Testis (tissue), 3 donors: Measurements from ENCODE around the gene ZBTB46. TPM values are rescaled to one million over a fixed set of nuclear protein-coding genes. Genes with fewer than 3 reads are reported as not detected.

ENCODE experiments used
- DNase-seq: peaks from one replicate; pipeline ENCODE4 v3.0.0-alpha.2; 2019
- H3K27ac ChIP-seq, 2 donors: fragments of 200-600 bp; sonication (generic); one replicate each; pipeline ENCODE4 v1.5.1; 2019
- H3K27me3 ChIP-seq: fragments of 200-600 bp; sonication (generic); one replicate; pipeline ENCODE4 v1.5.1; 2019
- H3K36me3 ChIP-seq: fragments of 200-600 bp; sonication (generic); one replicate; pipeline ENCODE4 v1.5.1; 2017; ENCODE audit warnings: low read depth; ENCODE audit errors: missing control alignments
- H3K4me1 ChIP-seq: fragments of 200-600 bp; sonication (generic); one replicate; pipeline ENCODE4 v1.5.1; 2019
- H3K4me3 ChIP-seq, 2 donors: fragments of 200-600 bp; sonication (generic); one replicate each; pipeline ENCODE4 v1.5.1; 2017 to 2019
- H3K9me3 ChIP-seq: fragments of 200-600 bp; sonication (generic); one replicate; pipeline ENCODE4 v1.5.1; 2017
- POLR2A ChIP-seq: fragments of 450-650 bp; IDR thresholded peaks from one replicate; pipeline ENCODE4 v1.6.1; 2017; ENCODE audit warnings: antibody characterized with exemption, mild to moderate bottlenecking, moderate library complexity
- WGBS, 2 donors: methylation state at CpG; one replicate each; pipeline ENCODE4 v1.1.5; 2018; 5-methylcytosine and 5-hydroxymethylcytosine counted together
- intact Hi-C: fragments of 100-400 bp; cut with DNase I; formaldehyde crosslinking; loops from one replicate; pipeline ENCODE4 v1.15.1; 2023; ENCODE audit warnings: low total_unique reads
- polyA plus RNA-seq: library from polyadenylated mRNA; stranded (reverse); fragments of 350-450 nt; fragmentation: Illumina TruSeq; extraction: RNeasy Lipid Tissue Mini Kit (QIAGEN cat#74804); gene quantifications from one replicate; pipeline ENCODE4 v1.2.3, GENCODE V29; 2014; ENCODE audit warnings: low read depth, low replicate concordance; ENCODE audit not compliant: insufficient read depth
- small RNA-seq, 2 donors: library from RNA; depleted of rRNA; stranded (forward); fragments of <200 nt; gene quantifications; one replicate each; pipeline ENCODE3, GENCODE V24; 2016
- total RNA-seq, 2 donors: library from RNA; depleted of rRNA; stranded (reverse); fragments of >200 nt; gene quantifications; one replicate each; pipeline ENCODE4 v1.2.3, GENCODE V29; 2016
- TF ChIP-seq, protein P1 (sequence below), 3 experiments: fragments of 450-650 bp in 2 of 3; fragments of 200-600 bp in 1 of 3; sonication (generic) in 1 of 3; IDR thresholded peaks; one replicate each; pipeline ENCODE4 v1.5.1; 2016 to 2019; ENCODE audit warnings: antibody characterized with exemption in 3 of 3, mild to moderate bottlenecking in 2 of 3, moderate library complexity in 1 of 3

ZBTB46 gene
- total and polyA plus RNA-seq, 3 donors from 2014 or later, result 5.2 to 15.4 (median 12.5) TPM

DNA sequence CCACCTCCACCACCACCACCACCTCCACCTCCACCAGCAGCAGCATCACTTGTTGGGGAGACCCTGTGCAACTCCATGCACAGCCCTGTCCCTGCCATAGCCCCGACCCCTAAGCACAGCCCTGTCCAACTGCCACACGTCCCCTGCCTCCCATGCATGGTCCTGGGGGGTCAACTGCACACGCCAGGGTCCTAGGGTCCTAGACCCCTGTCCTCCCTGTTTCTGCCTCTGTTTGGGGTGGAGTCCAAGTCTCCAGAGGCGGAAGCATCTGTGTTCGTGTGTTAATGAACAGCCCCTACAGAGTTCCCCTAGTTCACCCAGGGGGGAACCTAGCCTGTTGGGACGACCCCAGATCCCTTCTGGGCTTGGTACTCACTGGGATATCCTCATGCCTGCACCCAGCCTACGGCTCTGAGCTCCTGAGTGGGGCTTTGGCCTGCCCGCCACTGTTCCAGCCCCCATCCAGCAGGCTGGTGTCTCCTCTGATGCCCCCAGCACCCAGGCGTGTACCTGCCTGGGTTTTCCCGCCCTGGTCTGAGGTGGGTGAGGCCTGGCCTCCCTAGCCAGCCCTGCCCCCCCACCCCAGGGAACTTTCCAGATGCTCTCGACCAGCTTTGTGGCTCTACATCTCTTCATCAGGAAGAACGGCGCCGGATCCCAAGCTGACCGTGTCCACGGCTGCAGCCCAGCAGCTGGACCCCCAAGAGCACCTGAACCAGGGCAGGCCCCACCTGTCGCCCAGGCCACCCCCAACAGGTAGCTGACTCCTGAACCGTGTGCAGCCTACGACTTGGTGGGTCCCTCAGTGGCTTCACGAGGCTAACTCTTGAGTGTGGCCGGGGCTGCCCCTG, 137.1 kb downstream of the ZBTB46 start:
- 94 to 95% methylated on average over 13 to 21 of the region's 21 CpGs for WGBS, 2 donors
- H3K36me3 ChIP-seq, result no peaks in the 10 kb centered on the region

More for the DNA sequence above, 137.1 kb downstream of the ZBTB46 start:
- no peak for DNase-seq
- Histone ChIP-seq H3K27me3 (no peaks in the 10 kb centered on the region), H3K9me3 (no peaks in the 10 kb centered on the region), H3K27ac (no peak overlapping the region), H3K4me3 (no peak overlapping the region), H3K4me1 (peaks cover 4% of the 10 kb centered on the region)
- no peak for TF ChIP-seq POLR2A
- TF ChIP-seq, protein P1, sequence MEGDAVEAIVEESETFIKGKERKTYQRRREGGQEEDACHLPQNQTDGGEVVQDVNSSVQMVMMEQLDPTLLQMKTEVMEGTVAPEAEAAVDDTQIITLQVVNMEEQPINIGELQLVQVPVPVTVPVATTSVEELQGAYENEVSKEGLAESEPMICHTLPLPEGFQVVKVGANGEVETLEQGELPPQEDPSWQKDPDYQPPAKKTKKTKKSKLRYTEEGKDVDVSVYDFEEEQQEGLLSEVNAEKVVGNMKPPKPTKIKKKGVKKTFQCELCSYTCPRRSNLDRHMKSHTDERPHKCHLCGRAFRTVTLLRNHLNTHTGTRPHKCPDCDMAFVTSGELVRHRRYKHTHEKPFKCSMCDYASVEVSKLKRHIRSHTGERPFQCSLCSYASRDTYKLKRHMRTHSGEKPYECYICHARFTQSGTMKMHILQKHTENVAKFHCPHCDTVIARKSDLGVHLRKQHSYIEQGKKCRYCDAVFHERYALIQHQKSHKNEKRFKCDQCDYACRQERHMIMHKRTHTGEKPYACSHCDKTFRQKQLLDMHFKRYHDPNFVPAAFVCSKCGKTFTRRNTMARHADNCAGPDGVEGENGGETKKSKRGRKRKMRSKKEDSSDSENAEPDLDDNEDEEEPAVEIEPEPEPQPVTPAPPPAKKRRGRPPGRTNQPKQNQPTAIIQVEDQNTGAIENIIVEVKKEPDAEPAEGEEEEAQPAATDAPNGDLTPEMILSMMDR (IDR thresholded peaks at IDR 0.05), result no peak
- intact Hi-C loops, result no loop called here

Small RNA genes within 50 kb of the gene (small RNA-seq; reads per million reads assigned to genes)
- gene LIME1 (0 to 0.18 reads per million in 2 donors), gene TNFRSF6B (0 reads per million in 2 donors)

Other genes starting within 250 kb of the ZBTB46 start
- 10 to 100 TPM; 31.0 to 33.1 TPM for gene GMEB2, start 204.2 kb downstream of the ZBTB46 start, total RNA-seq
- 20.3 TPM for gene GMEB2, start 204.2 kb downstream of the ZBTB46 start, polyA plus RNA-seq
- 10 to 100 TPM in 1 of 2 donors, 1 to 10 TPM in 1; 8.4 to 16.5 TPM for gene STMN3, start 177.8 kb downstream of the ZBTB46 start, total RNA-seq
- gene STMN3, start 177.8 kb downstream of the ZBTB46 start, polyA plus RNA-seq, result 15.1 TPM
- gene RTEL1, start 173.0 kb downstream of the ZBTB46 start, total RNA-seq, result 10 to 100 TPM; 56.8 to 84.6 TPM
- gene RTEL1, start 173.0 kb downstream of the ZBTB46 start, polyA plus RNA-seq, result 34.2 TPM
- 10 to 100 TPM; 26.2 to 30.5 TPM for gene TNFRSF6B, start 134.6 kb downstream of the ZBTB46 start, total RNA-seq
- gene TNFRSF6B, start 134.6 kb downstream of the ZBTB46 start, polyA plus RNA-seq, result 3.0 TPM
- 10 to 100 TPM; 55.4 to 55.6 TPM for gene ARFRP1, start 123.3 kb downstream of the ZBTB46 start, total RNA-seq
- gene ARFRP1, start 123.3 kb downstream of the ZBTB46 start, polyA plus RNA-seq, result 37.8 TPM
- 10 to 100 TPM; 53.1 to 57.3 TPM for gene ZGPAT, start 123.2 kb downstream of the ZBTB46 start, total RNA-seq
- gene ZGPAT, start 123.2 kb downstream of the ZBTB46 start, polyA plus RNA-seq, result 43.1 TPM
- gene LIME1, start 94.6 kb downstream of the ZBTB46 start, total RNA-seq, result 10 to 100 TPM; 41.4 to 47.4 TPM
- gene LIME1, start 94.6 kb downstream of the ZBTB46 start, polyA plus RNA-seq, result 5.6 TPM
- 100 to 1,000 TPM; 123 to 141 TPM for gene SLC2A4RG, start 91.5 kb downstream of the ZBTB46 start, total RNA-seq
- gene SLC2A4RG, start 91.5 kb downstream of the ZBTB46 start, polyA plus RNA-seq, result 64.4 TPM
- gene ABHD16B, start 30.2 kb upstream of the ZBTB46 start, total RNA-seq, result 10 to 100 TPM; 13.8 to 20.9 TPM
- 10.8 TPM for gene ABHD16B, start 30.2 kb upstream of the ZBTB46 start, polyA plus RNA-seq
- gene TPD52L2, start 34.0 kb upstream of the ZBTB46 start, total RNA-seq, result 100 to 1,000 TPM; 100 to 132 TPM
- gene TPD52L2, start 34.0 kb upstream of the ZBTB46 start, polyA plus RNA-seq, result 89.9 TPM
- gene DNAJC5, start 63.9 kb upstream of the ZBTB46 start, total RNA-seq, result 10 to 100 TPM; 58.2 to 64.8 TPM
- 35.6 TPM for gene DNAJC5, start 63.9 kb upstream of the ZBTB46 start, polyA plus RNA-seq
- 10 to 100 TPM; 72.6 to 78.0 TPM for gene UCKL1, start 125.2 kb upstream of the ZBTB46 start, total RNA-seq
- gene UCKL1, start 125.2 kb upstream of the ZBTB46 start, polyA plus RNA-seq, result 35.0 TPM
- 10 to 100 TPM; 24.5 to 27.6 TPM for gene ZNF512B, start 138.7 kb upstream of the ZBTB46 start, total RNA-seq
- gene ZNF512B, start 138.7 kb upstream of the ZBTB46 start, polyA plus RNA-seq, result 16.7 TPM
- gene SAMD10, start 148.4 kb upstream of the ZBTB46 start, total RNA-seq, result 10 to 100 TPM in 1 of 2 donors, 1 to 10 TPM in 1; 6.2 to 10.7 TPM
- gene SAMD10, start 148.4 kb upstream of the ZBTB46 start, polyA plus RNA-seq, result 3.9 TPM
- gene PRPF6, start 149.9 kb upstream of the ZBTB46 start, total RNA-seq, result 100 to 1,000 TPM; 107 to 114 TPM
- 106 TPM for gene PRPF6, start 149.9 kb upstream of the ZBTB46 start, polyA plus RNA-seq
- 1 to 10 TPM; 4.5 to 8.3 TPM for gene C20orf204, start 204.9 kb upstream of the ZBTB46 start, total RNA-seq
- gene C20orf204, start 204.9 kb upstream of the ZBTB46 start, polyA plus RNA-seq, result 2.9 TPM
- 10 to 100 TPM in 1 of 2 donors, 1 to 10 TPM in 1; 6.1 to 17.1 TPM for gene SOX18, start 218.4 kb upstream of the ZBTB46 start, total RNA-seq
- 7.9 TPM for gene SOX18, start 218.4 kb upstream of the ZBTB46 start, polyA plus RNA-seq
- gene TCEA2, start 231.9 kb upstream of the ZBTB46 start, total RNA-seq, result 100 to 1,000 TPM in 1 of 2 donors, 10 to 100 TPM in 1; 94.5 to 126 TPM
- 171 TPM for gene TCEA2, start 231.9 kb upstream of the ZBTB46 start, polyA plus RNA-seq
- gene RGS19, start 248.3 kb upstream of the ZBTB46 start, total RNA-seq, result 10 to 100 TPM in 1 of 2 donors, 1 to 10 TPM in 1; 4.4 to 10.4 TPM
- gene RGS19, start 248.3 kb upstream of the ZBTB46 start, polyA plus RNA-seq, result 7.3 TPM
- gene OPRL1, start 248.8 kb upstream of the ZBTB46 start, total RNA-seq, result 1 to 10 TPM; 6.0 to 7.7 TPM
- gene OPRL1, start 248.8 kb upstream of the ZBTB46 start, polyA plus RNA-seq, result 9.4 TPM